ENCODE results near the gene SLC12A5. TPM values are rescaled to one million over a fixed set of nuclear protein-coding genes. Genes with fewer than 3 reads are reported as not detected.

Gene SLC12A5
- polyA plus RNA-seq, 3 donors: not detected

- Histone ChIP-seq H3K27ac (ENCODE audit: low read depth in 1 of 2, low read length in 2 of 2) (no peak overlapping the region), H3K36me3 (replicated peaks in 1 of 2; ENCODE audit: control insufficient read depth in 1 of 2, insufficient read depth in 2 of 2, low read length in 2 of 2) (no peaks in the 10 kb centered on the region), H4K20me1 (ENCODE audit: insufficient read depth, low read length) (no peaks in the 10 kb centered on the region), H2AFZ (ENCODE audit: insufficient read depth, low read depth, low read length, poor library complexity, severe bottlenecking) (no peak overlapping the region), H3K4me2 (replicated peaks; ENCODE audit: extremely low read depth, low read length, poor library complexity, severe bottlenecking) (no peak overlapping the region), H3K4me1 (ENCODE audit: control insufficient read depth in 1 of 2, insufficient read depth in 2 of 2, low read length in 2 of 2) (peaks cover 92 to 93% of the 10 kb centered on the region in 2 donors), H3K27me3 (ENCODE audit: control insufficient read depth in 2 of 2, insufficient read depth in 2 of 2, low read length in 2 of 2) (peaks cover 8 to 10% of the 10 kb centered on the region in 2 donors), H3K9ac (ENCODE audit: insufficient read depth, low read length, poor library complexity, severe bottlenecking) (no peak overlapping the region), H3K4me3 (replicated peaks in 1 of 3; ENCODE audit: low read depth in 2 of 3, low read length in 3 of 3) (no peak overlapping the region), H3K9me3 (replicated peaks in 1 of 2; ENCODE audit: control insufficient read depth in 1 of 2, insufficient read depth in 1 of 2, low read length in 2 of 2) (no peaks in the 10 kb centered on the region), H3K79me2 (ENCODE audit: insufficient read depth, low read length) (no peaks in the 10 kb centered on the region)
- DNase-seq: no peak
- H3K4me1 Mint-ChIP-seq: peaks cover 92% of the 10 kb centered on the region
- intact Hi-C loops (cut with micrococcal nuclease): loop anchor here (10.0 kb wide), 1 partner anchor 203 kb away; no protein-coding TSS in a partner anchor
- no peak for TF ChIP-seq CTCF (IDR thresholded peaks at IDR 0.05)
- H3K9me3 Mint-ChIP-seq: peaks cover 0 to 4% (median 0%) of the 10 kb centered on the region in 7 donors
- peaks cover 16 to 35% (median 30%) of the 10 kb centered on the region in 3 donors for H3K27me3 Mint-ChIP-seq (ENCODE audit: low read depth in 3 of 3)
- peak overlapping the region in 2 of 7 donors; percentile 25 to 55 for H3K27ac Mint-ChIP-seq
- peaks cover 11 to 20% of the 10 kb centered on the region in 2 donors for H3K36me3 Mint-ChIP-seq
- 100% methylated on average over 1 of the region's 3 CpGs for WGBS (ENCODE audit: insufficient coverage)
- H3K4me3 Mint-ChIP-seq: peak overlapping the region in 1 of 2 donors; percentile 67
These were observed 27.0 kb upstream of the SLC12A5 start for GRCh38 chr20:46002008-46002407.

GRCh38 chr20:46004187-46004586, 24.8 kb upstream of the SLC12A5 start:
- Histone ChIP-seq H3K9ac (ENCODE audit: insufficient read depth, low read length, poor library complexity, severe bottlenecking) (no peak overlapping the region), H2AFZ (ENCODE audit: insufficient read depth, low read depth, low read length, poor library complexity, severe bottlenecking) (no peak overlapping the region), H3K4me3 (replicated peaks in 1 of 3; ENCODE audit: low read depth in 2 of 3, low read length in 3 of 3) (peak overlapping the region in 1 of 3 experiments; percentile 66), H4K20me1 (ENCODE audit: insufficient read depth, low read length) (no peaks in the 10 kb centered on the region), H3K79me2 (ENCODE audit: insufficient read depth, low read length) (no peaks in the 10 kb centered on the region), H3K9me3 (replicated peaks in 1 of 2; ENCODE audit: control insufficient read depth in 1 of 2, insufficient read depth in 1 of 2, low read length in 2 of 2) (no peaks in the 10 kb centered on the region), H3K4me2 (replicated peaks; ENCODE audit: extremely low read depth, low read length, poor library complexity, severe bottlenecking) (peak overlapping the region; percentile 69), H3K27me3 (ENCODE audit: control insufficient read depth in 2 of 2, insufficient read depth in 2 of 2, low read length in 2 of 2) (peaks cover 11 to 28% of the 10 kb centered on the region in 2 donors), H3K27ac (ENCODE audit: low read depth in 1 of 2, low read length in 2 of 2) (peak overlapping the region; percentile 86 to 91), H3K36me3 (replicated peaks in 1 of 2; ENCODE audit: control insufficient read depth in 1 of 2, insufficient read depth in 2 of 2, low read length in 2 of 2) (no peaks in the 10 kb centered on the region), H3K4me1 (ENCODE audit: control insufficient read depth in 1 of 2, insufficient read depth in 2 of 2, low read length in 2 of 2) (peaks cover 91 to 95% of the 10 kb centered on the region in 2 donors)
- DNase-seq: peak; percentile 84 to 95 (median 87)
- peak overlapping the region; percentile 64 to 82 for H3K4me3 Mint-ChIP-seq
- H3K27me3 Mint-ChIP-seq (ENCODE audit: low read depth in 3 of 3): peaks cover 28 to 57% (median 44%) of the 10 kb centered on the region in 3 donors
- TF ChIP-seq CTCF (IDR thresholded peaks at IDR 0.05): no peak
- H3K27ac Mint-ChIP-seq: peak overlapping the region; percentile 91 to 99 (median 96)
- H3K36me3 Mint-ChIP-seq: peaks cover 9 to 22% of the 10 kb centered on the region in 2 donors
- peaks cover 90% of the 10 kb centered on the region for H3K4me1 Mint-ChIP-seq
- peaks cover 0 to 8% (median 2%) of the 10 kb centered on the region in 7 donors for H3K9me3 Mint-ChIP-seq
- intact Hi-C loops (cut with micrococcal nuclease): loop anchor here (10.0 kb wide), 1 partner anchor 201 kb away; no protein-coding TSS in a partner anchor
- 0% methylated on average over 2 of the region's 4 CpGs for WGBS (ENCODE audit: insufficient coverage)

Measured in CD14-positive monocyte (primary cell).